Mesothelial cell of epicardium (in vitro differentiated cells): ENCODE data around the gene FHIT. TPM values are rescaled to one million over a fixed set of nuclear protein-coding genes. Genes with fewer than 3 reads are reported as not detected.

Experiments used
- DNase-seq, 2 experiments: peaks; one replicate each; pipeline ENCODE4 v3.0.0; 2021; ENCODE audit warnings: low spot score in 2 of 2; ENCODE audit not compliant: unreplicated experiment in 2 of 2
- H3K27ac Mint-ChIP-seq: 2 replicates; pipeline ENCODE4 v1.8.0; 2021; ENCODE audit warnings: mixed read lengths
- H3K27me3 Mint-ChIP-seq: 2 replicates; pipeline ENCODE4 v1.8.0; 2021; ENCODE audit warnings: low read depth, mixed read lengths
- H3K36me3 Mint-ChIP-seq: 2 replicates; pipeline ENCODE4 v1.8.0; 2021; ENCODE audit warnings: mixed read lengths
- H3K4me1 Mint-ChIP-seq: 2 replicates; pipeline ENCODE4 v1.8.0; 2021; ENCODE audit warnings: mixed read lengths
- H3K4me3 Mint-ChIP-seq: 2 replicates; pipeline ENCODE4 v1.8.0; 2021; ENCODE audit warnings: mild to moderate bottlenecking, moderate library complexity, mixed read lengths
- H3K9me3 Mint-ChIP-seq: 2 replicates; pipeline ENCODE4 v1.8.0; 2021; ENCODE audit warnings: mixed read lengths
- total RNA-seq: library from RNA; stranded (reverse); gene quantifications from 3 replicates; pipeline ENCODE4 v1.2.1, GENCODE V29; 2021
- TF ChIP-seq, protein P1 (sequence below): fragments of 200-600 bp; sonication (generic); IDR thresholded peaks from one replicate; pipeline ENCODE4 v1.5.0; 2021; ENCODE audit warnings: antibody characterized with exemption; ENCODE audit not compliant: unreplicated experiment

Gene FHIT
- total RNA-seq, 1 donor from 2014 or later = 10.7 TPM

DNA sequence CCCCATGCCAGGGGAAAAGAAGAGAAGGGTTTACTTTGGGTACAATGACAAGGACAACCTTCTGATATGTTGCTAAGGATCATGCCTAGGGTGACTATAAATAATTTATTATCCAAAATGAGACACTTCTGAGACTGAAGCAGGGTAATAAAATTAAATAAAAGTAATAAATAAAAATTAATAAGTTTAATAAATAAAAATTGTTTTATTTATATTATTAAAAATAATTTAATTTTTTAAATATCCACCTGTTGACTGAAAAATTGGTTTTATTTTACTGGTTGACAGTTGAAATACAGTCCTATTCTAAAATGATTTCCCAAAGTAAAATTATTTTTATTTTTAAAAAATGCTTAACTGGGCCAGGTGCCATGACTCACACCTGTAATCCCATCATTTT is 102.0 kb downstream of the FHIT start:
- H3K4me1 Mint-ChIP-seq = no peaks in the 10 kb centered on the region
- no peak overlapping the region for H3K4me3 Mint-ChIP-seq
- H3K9me3 Mint-ChIP-seq = peaks cover 14% of the 10 kb centered on the region
- no peak overlapping the region for H3K27ac Mint-ChIP-seq
- TF ChIP-seq, protein P1, sequence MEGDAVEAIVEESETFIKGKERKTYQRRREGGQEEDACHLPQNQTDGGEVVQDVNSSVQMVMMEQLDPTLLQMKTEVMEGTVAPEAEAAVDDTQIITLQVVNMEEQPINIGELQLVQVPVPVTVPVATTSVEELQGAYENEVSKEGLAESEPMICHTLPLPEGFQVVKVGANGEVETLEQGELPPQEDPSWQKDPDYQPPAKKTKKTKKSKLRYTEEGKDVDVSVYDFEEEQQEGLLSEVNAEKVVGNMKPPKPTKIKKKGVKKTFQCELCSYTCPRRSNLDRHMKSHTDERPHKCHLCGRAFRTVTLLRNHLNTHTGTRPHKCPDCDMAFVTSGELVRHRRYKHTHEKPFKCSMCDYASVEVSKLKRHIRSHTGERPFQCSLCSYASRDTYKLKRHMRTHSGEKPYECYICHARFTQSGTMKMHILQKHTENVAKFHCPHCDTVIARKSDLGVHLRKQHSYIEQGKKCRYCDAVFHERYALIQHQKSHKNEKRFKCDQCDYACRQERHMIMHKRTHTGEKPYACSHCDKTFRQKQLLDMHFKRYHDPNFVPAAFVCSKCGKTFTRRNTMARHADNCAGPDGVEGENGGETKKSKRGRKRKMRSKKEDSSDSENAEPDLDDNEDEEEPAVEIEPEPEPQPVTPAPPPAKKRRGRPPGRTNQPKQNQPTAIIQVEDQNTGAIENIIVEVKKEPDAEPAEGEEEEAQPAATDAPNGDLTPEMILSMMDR = no peak
- peaks cover 5% of the 10 kb centered on the region for H3K36me3 Mint-ChIP-seq
- H3K27me3 Mint-ChIP-seq = no peaks in the 10 kb centered on the region
- DNase-seq = no peak

DNA sequence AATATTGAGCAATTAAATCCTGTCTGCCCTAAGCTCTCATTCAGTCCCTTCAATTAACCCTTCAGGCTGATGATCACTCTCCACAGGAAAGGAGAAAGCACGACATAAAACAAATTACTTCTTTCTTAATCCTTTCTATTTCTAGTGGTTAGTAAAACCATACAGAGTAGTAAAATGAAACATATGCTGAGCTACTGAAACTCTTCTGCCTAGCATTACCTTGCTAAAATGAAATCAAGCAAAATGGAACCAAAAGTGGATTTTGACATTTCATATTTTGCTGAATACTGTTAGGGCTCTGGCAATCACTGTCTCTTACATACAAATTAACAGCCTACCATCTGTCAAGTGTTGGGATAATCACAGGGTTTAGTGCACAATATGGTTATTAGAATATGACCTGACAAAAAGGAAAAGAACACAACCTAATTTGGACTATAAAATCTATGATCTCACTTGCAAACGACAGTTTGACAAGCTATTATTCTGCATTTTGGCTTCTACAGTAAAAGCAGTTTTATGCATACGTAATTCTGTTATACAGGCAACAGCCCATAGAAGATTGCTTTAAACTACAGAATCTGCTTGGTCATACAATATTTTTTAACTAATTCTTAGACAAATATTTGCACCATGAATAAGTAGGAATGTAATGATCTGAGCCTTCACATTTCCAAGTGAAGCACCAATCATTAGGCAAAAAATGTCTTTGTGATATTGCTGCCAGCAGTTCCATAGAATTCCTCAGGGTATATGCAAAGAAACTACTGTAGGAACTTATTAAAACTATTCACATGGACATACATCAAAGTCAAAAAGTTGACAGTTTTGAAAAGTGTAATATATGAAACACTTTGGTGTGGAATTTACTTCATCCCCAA is 105.0 kb downstream of the FHIT start:
- Mint-ChIP-seq H3K4me3 (no peak overlapping the region), H3K9me3 (peaks cover 18% of the 10 kb centered on the region), H3K27ac (no peak overlapping the region), H3K4me1 (no peaks in the 10 kb centered on the region), H3K36me3 (peaks cover 5% of the 10 kb centered on the region), H3K27me3 (no peaks in the 10 kb centered on the region)
- DNase-seq = no peak
- TF ChIP-seq, protein P1 = no peak

DNA sequence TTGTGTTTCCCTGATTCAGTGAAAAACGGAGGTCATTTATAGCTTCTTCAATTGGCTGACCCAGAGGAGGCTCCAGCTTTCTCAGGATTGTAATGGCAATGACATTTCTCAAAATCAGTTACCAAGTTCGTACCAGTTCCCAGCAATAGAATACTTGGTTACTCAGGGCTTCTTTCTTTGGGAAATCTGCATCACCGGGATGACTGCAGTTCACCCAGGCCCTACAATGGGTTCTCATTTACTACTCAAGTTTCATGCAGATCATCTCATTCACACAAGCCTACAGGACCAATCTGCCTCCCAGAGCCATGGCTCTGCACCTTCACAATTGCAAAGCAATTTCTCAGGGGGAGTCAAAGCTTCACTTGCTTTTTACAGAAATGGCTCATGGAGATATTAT is 109.6 kb downstream of the FHIT start:
- H3K9me3 Mint-ChIP-seq = peaks cover 18% of the 10 kb centered on the region
- peaks cover 2% of the 10 kb centered on the region for H3K27me3 Mint-ChIP-seq
- H3K36me3 Mint-ChIP-seq = peaks cover 5% of the 10 kb centered on the region
- no peak for DNase-seq
- no peak overlapping the region for H3K4me3 Mint-ChIP-seq
- no peaks in the 10 kb centered on the region for H3K4me1 Mint-ChIP-seq
- TF ChIP-seq, protein P1 = no peak
- no peak overlapping the region for H3K27ac Mint-ChIP-seq

DNA sequence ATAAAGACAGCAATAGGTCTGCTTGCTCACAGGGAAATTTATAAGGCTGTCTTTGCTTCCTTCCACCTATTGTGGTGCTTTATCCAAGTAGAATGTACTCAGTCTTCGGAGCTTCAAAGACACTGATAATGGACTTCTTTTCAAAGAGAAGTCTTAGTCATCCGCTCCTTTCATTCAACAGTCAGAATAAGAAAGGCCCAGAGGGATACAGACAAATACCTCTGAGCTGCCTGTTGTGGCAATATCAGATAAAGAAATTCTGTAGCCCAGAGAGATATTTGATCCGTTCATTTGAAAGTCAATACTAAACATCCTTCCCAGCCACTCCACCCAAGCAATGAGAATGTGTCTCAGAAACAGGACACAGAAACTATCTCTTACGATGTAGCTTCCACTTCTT is 110.0 kb downstream of the FHIT start:
- Mint-ChIP-seq H3K9me3 (peaks cover 18% of the 10 kb centered on the region), H3K27me3 (peaks cover 2% of the 10 kb centered on the region), H3K36me3 (peaks cover 5% of the 10 kb centered on the region), H3K27ac (no peak overlapping the region), H3K4me3 (no peak overlapping the region), H3K4me1 (no peaks in the 10 kb centered on the region)
- DNase-seq = no peak
- TF ChIP-seq, protein P1 = no peak

DNA sequence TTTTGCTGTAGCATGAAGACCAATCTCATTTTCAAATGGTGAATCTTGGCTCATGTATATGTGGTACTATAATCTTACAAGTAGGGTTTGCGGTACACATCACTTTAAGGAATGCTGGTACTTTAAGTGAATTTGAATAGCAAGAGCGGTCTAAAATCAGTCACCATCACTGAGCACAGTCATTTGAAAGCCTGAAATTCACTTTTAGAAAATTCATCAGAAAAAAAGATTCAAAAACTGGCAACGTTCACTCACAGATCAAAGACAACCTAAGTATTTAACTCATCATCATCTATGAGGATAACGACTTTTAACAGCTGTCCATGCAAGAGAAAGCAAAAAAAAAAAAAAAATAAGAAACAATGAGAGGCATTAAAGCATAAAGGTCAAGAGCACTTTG is 111.6 kb downstream of the FHIT start:
- Mint-ChIP-seq H3K36me3 (peaks cover 2% of the 10 kb centered on the region), H3K9me3 (peaks cover 8% of the 10 kb centered on the region), H3K4me1 (no peaks in the 10 kb centered on the region), H3K4me3 (no peak overlapping the region), H3K27me3 (peaks cover 2% of the 10 kb centered on the region), H3K27ac (no peak overlapping the region)
- DNase-seq = no peak
- TF ChIP-seq, protein P1 = no peak
